D721Med (cell line): ENCODE results near the gene TTI1.

Experiments
- DNase-seq: peaks from one replicate; pipeline ENCODE4 v3.0.0; 2011; ENCODE audit warnings: low spot score; ENCODE audit not compliant: insufficient read length
- FAIRE-seq: peaks from 2 replicates; lab custom pipeline; 2011; peaks lifted over from hg19 to GRCh38; lab: Jason Lieb, UNC
- TF ChIP-seq, protein P1 (sequence below): IDR thresholded peaks from 2 replicates; pipeline ENCODE4 v1.5.1; 2012; ENCODE audit warnings: mild to moderate bottlenecking, control low read depth; ENCODE audit not compliant: insufficient read depth; ENCODE audit errors: missing control alignments

TTI1 gene

GRCh38 chr20:38055294-38055693 lies 22.0 kb upstream of the TTI1 start:
- DNase-seq = no peak
- TF ChIP-seq, protein P1, sequence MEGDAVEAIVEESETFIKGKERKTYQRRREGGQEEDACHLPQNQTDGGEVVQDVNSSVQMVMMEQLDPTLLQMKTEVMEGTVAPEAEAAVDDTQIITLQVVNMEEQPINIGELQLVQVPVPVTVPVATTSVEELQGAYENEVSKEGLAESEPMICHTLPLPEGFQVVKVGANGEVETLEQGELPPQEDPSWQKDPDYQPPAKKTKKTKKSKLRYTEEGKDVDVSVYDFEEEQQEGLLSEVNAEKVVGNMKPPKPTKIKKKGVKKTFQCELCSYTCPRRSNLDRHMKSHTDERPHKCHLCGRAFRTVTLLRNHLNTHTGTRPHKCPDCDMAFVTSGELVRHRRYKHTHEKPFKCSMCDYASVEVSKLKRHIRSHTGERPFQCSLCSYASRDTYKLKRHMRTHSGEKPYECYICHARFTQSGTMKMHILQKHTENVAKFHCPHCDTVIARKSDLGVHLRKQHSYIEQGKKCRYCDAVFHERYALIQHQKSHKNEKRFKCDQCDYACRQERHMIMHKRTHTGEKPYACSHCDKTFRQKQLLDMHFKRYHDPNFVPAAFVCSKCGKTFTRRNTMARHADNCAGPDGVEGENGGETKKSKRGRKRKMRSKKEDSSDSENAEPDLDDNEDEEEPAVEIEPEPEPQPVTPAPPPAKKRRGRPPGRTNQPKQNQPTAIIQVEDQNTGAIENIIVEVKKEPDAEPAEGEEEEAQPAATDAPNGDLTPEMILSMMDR = no peak
- FAIRE-seq = no peak

DNA sequence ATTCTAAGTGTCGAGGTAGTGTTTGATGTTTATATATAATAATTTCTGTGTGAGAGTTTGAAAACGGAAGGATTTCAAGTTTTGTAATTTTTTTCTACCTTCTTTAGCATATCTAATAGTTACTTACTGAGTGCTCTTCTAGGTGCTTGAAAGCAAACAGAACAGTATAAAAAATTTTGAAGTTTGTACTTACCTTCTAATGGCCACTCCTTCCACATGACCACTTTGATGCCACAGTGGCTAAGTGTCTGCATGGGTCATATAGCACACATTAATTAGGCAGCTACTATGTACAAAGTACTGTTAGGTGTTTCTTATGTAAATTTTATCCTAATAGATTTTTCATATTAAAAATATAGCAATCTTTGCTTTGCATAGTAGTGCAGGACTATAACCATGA lies 21.4 kb upstream of the TTI1 start:
- FAIRE-seq (no peak), DNase-seq (no peak)
- TF ChIP-seq, protein P1 = no peak

GRCh38 chr20:38052870-38053269 lies 19.6 kb upstream of the TTI1 start:
- DNase-seq (no peak), FAIRE-seq (no peak)
- TF ChIP-seq, protein P1 = no peak

GRCh38 chr20:38050686-38051085 lies 17.4 kb upstream of the TTI1 start:
- FAIRE-seq = no peak
- TF ChIP-seq, protein P1 = no peak
- no peak for DNase-seq

DNA sequence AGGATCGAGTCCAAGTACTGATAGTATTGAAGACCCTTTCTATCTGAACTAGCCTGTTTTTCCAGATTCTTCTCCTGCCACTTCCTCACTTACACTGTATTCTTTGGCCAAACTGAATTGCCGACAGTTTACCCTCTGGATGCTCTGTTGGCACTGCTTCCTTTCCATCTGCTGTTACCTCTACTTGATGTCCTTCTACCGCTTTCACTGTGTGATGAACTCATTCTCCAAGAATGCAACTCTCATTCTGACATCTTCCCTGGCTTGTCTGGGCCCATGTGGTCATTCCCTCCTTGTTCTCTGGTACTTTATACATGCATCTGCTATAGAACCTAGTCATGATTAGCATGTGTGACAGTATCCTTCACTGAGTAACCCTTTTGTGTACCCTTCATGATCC lies 16.5 kb upstream of the TTI1 start:
- DNase-seq (no peak), FAIRE-seq (no peak)
- TF ChIP-seq, protein P1 = no peak

DNA sequence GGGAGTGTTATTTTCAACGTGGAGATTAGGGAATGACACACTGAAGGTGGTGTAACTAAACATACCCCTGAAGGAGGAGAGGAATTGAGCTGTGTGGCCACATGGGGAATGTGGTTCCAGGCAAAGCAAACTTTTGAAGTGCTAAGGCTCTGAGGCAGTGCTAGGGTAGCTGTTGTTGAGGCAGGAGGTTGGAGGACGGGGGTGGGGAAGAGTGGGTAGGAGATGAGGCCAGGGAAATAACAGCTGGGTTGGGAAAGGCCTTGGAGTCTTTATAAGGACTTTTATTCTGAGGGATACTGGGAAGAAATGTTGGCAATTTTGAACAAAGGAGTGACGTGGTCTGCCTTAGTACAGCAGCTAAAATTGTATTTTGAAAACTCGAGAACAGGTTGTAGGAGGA lies 13.3 kb upstream of the TTI1 start:
- no peak for DNase-seq
- TF ChIP-seq, protein P1 = no peak
- no peak for FAIRE-seq

DNA sequence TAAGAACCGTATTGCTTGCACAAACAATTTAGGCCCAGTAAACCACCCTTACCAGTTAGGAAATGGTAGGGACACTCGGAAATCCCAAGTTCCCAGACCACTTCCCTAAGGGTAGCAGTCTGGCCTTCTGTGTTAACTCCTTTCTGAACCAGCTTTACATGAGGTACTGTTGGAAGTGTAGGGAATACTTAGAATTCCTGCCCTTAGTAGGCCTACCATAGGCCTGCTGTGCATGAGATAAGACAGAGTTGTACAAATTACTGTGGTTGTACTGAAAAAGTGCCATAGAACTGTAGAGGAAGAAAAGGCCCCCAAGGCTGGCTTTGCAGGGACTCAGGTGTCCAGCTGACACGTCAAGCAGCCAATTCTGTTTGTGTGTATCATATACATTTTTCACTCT lies 11.4 kb upstream of the TTI1 start:
- TF ChIP-seq, protein P1 = no peak
- FAIRE-seq = no peak

More for the DNA sequence above, 11.4 kb upstream of the TTI1 start:
- no peak for DNase-seq
